ENCODE results near the gene DELE1.
"Not testable (repeated sequence)": the region's sequence is repeated elsewhere in the genome, so short reads cannot be mapped to it uniquely, and the experiment has no call there.

Gene DELE1

DNA sequence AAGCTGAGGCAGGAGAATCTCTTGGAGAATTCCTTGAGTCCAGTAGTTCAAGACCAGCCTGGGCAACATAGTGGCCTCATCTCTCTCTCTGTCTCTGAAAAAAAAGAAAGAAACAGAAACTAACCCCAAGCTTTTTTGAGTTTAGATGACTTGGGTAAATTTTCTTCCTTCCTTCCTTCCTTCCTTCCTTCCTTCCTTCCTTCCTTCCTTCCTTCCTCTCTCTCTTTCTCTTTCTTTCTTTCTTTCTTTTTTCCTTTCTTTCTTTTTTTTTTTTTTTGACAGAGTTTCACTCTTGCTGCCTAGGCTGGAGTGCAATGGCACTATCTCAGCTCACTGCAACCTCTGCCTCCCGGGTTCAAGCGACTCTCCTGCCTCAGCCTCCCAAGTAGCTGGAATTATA is 33.2 kb upstream of the DELE1 start:
- DNase-seq: not testable (repeated sequence)

DNA sequence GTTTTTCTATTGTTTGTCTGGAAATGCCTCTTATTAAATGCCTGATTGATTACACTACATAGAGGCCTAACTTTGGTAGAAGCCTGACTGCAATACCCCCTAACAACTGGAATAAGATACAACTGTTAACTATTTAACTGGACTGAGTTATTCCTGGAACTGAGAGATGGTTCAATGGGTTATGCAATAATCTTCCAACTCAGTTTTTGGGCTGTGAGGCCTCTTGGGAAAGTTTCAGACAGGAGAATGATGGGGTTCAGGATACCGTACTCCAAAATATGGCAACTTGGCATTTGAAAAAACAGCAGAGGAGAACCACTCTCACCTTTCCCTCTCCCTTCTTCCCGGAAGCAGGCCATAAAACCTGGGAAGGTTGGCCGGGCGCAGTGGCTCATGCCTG is 26.2 kb upstream of the DELE1 start:
- no peak for DNase-seq

DNA sequence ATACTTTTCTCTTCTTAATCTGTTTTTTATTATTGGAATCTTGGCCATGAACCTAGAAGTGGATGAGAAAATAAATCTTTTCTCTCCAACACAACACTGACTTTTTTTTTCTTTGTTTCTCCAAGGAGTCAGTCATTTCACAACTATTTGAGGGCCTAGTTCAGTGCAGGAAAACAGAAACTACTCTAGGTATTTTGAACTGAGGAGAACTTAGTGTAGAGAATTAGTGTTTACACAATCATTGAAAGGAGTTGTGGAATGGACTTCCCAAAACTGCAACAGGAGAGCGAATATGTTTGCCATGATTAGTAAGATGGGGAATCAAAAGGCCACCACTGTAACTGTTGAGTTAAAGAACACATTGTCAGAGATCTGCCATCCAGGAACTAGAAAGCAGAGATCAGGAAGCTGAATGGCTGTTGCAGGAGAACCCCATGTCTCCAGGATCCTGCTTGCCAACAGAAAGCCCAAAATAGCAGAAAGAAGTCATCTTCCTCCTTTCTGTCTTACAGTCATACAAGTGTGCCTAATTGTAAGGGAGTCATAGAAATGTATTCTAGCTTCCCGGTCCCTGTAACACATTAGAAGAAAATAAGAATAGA is 25.1 kb upstream of the DELE1 start:
- DNase-seq: no peak

DNA sequence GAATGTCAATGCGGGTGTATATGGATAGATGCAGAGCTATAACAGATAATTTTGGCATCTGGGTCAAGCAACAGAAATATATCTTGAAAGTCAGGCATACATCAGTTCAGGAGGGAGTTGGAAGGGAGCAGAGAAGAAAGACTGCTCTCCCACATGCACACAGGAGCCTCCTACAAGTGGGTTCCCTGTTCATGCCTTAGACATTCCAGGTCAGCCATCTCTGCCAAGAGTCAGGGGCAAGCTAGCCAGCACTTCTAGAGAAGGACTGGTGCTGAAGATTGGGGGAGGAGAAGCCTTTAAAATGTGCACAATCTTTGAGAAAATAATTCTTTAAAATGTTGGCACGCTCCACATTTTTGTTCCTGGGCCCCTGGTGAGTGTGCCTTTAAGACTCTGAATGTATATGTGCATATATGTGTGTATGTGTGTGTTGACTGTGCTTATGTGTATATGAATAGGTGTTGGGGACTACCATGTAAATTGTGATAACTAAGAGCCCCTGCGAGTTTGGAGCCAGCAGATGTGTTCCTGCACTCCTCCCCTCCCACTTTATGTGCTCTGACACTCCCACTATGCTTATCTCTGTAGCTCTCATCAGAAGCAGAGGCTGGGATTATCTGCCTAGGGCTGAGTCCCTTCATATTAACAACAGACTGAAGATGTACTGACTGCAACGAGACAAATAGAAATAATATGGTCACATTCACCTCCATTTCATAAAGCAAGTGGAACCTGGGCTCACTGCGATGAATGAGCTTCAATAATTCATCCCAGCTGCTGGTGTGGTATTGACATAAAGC is 21.5 kb upstream of the DELE1 start:
- no peak for DNase-seq

DNA sequence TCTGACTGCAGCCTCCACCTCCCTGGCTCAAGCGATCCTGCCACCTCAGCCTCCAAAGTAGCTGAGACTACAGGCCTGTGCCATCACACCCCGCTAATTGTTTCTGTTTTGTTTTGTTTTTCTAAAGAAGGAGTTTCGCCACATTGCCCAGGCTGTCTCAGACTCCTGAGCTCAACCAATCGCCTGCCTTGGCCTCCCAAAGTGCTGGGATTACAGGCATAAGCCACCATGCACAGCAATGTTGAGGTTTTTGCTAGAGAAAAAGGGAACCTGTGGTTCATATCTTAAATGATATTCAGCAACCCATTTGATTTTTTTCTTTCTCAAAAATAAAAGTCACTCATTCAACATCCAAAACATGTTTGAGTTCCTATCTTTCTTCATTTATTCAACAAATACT is 20.4 kb upstream of the DELE1 start:
- DNase-seq: no peak

DNA sequence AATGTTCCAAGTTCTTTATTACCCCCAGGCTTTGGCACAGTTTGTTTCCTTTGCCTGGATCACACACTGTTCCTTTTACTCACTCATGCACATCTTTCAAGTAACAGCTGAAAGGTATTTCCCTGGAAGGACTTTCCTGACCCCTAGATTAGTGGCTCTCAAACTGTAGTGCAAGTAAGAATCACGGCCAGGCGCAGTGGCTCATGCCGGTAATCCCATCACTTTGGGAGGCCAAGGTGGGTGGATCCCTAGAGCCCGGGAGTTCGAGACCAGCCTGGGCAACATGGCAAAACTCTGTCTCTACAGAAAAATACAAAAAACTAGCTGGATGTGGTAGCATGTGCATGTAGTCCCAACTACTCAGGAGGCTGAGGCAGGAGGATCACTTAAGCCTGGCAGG is 19.1 kb upstream of the DELE1 start:
- no peak for DNase-seq

DNA sequence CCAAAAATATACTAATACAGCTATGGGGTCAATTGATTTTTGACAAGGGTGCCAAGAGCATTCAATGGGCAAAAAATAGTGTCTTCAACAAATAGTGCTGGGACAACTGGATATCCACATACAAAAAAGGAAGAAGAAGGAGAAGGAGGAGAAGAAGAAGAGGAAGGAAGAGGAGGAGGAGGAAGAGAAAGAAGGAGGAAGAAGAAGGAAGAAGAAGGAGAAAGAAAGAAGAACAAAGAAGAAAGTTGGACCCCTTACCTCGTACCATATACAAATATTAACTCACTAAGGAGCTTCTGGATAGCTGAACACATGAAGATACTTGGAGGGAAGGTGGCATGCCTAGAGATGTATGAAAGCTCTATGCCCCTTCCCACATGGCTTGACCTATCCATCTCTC is 17.2 kb upstream of the DELE1 start:
- DNase-seq: no peak

DNA sequence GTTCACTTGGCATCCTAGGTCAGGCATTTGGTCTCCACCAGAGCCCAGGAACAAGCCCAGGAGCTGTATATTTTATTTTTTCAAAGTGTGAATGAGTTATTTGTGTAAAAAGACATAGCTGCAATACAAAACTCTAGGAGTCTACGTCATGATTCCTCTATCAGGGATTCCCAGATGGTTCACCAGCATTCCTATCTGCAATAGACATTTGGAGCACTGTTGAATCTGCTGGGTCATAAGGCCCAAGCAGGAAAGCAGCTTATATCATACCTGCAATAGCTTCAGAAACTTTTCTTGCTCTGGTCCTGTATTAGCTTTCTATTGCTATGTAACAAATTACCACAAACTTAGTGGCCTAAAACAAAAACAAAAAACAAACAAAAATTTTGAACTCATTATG is 16.7 kb upstream of the DELE1 start:
- no peak for DNase-seq

DNA sequence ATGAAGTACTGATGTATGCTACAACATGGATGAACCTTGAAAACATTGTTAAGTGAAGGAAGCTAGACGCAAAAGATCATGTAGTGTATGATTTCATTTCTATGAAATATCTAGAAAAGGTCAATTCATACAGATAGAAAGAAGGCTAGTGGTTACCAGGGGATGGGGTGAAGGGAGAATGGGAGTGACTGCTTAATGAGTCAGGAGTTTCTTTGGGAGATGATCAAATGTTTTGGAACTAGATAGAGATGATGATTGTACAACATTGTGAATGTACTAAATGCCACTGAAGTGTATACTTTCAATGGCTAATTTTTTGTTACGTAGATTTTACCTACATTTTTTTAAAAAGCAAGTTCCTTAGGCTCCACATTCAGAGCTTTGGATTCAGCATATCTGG is 14.9 kb upstream of the DELE1 start:
- DNase-seq: no peak

DNA sequence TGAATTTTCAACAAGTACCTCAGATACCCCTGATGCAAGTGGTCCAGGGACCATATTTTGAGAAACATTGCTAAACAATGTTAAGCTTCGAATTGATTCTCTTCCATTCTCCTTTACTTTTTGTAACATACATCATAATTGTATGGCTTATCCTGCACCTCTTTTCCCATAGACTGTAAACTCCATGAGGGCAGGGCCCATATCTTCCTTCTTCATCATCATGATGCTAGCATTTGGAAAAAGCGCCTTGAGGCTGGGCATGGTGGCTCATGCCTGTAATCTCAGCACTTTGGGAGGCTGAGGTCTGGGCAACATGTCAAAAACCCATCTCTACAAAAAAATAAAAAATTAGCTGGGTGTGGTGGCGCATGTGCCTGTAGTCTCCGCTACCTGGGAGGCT is 14.5 kb upstream of the DELE1 start:
- DNase-seq: no peak

DNA sequence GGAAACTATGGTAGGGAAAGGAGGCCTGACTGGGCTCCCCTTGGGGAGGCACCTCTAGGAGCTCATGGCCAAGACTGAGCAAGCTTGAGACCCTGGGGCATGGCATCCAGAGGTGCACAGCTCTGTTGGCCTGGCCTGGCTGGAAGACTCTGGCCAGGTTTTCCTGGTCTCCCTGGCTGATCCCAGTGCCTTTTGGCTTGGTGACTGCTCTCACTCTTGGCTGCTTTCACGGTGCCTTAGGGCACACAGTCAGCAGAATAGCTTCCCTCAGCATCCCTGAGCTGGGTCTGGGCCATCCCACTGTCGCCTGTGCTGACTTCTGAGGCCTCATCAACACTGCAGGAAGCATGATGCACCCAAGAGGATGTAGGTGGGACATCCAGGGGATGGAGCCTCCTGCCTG is 13.4 kb upstream of the DELE1 start:
- no peak for DNase-seq

DNA sequence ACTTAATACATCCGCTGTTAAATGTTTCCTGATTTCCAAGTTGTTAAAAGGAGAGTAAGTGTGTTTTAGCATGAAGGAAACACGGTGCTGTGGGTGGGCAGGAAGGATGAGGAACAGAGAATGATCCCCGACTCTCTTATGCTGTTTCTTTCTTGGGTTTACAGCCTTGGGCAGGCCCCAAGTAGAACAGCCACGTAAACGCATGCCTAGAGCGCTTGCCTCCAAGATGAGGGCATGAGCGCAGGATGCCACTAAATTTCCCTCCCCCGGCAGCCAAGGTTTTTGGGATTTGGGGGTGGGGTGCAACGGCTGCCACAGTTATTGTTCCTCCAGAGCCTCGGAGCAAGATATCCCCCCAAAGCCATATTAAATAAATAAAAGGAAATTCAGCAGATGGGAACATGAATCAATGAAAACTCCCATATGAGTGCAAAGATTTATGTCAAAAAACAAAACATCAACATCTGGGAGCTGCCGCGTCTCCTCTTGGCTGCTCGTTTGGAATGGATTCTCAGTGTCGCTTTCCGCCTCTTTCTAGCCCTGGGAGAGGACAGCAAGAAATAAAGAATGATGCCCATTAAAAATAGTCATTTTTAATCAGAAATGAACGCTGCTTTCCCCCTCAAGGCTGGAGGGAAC is 10.0 kb upstream of the DELE1 start:
- DNase-seq: no peak

DNA sequence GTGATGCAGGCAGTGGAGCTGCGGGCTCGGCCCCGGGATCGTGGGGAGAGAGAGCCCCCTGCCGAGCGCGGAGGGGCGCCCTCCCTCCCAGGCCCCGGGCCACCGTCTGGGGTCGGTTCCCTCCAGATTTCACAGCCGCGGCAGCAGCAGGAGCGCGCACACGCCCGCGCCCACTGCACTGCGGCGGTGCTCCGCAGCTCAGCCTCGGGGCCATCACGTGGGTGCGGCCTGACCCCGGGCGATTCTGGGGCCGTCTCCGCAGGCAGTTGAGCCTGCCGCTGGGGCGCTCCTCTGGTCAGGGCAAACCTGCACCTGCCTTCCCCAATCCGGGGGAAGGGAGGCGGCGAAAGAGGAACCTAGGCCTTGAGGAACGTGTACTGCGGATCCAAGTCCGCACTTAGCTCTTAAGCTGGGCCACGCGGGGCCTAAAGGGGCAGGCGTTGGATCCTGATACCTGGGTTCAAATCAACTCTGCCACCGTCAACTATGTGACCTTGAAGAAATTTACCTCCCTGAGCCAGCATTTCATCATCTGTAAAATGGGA is 9.4 kb upstream of the DELE1 start:
- DNase-seq: no peak

DNA sequence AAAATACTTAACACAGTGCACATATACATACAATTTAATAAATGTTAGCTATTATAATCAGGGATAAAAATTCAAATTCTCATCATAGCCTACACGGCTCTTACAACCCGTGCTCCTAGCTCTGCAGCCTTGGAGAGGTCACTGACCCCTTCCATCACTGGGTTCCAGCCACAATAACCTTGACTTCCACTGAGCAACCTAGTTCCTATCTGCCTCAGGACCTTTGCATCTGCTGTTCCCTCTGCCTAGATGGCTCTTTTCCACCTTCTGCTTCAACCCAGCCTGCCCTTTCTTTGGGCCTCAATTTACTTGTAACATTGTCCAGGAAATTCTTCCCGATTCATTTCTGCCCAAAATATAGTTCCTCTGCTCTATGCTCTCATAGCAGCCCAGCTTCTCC is 8.9 kb upstream of the DELE1 start:
- no peak for DNase-seq

DNA sequence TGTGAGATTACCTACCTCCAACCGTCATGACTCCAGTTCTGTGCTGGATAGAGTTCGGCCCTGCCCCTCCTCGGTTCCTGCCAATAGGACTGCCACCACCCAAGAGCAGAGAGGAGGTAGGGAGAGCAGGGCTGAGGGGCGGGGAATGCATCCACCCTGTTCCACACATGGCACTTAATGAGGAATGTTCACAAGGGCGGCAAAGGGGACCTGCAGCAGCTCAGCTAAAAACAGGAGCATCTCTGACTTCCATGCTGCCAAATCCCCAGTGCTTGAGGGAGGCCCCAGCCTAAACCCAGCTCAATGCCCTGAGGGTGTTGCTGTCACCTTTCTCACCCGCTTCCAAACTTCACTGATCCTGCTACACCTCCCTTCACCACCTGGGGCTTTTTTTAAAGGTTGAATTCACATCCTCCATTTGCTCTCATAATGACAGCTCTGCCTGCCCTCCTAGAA is 7.8 kb upstream of the DELE1 start:
- no peak for DNase-seq

DNA sequence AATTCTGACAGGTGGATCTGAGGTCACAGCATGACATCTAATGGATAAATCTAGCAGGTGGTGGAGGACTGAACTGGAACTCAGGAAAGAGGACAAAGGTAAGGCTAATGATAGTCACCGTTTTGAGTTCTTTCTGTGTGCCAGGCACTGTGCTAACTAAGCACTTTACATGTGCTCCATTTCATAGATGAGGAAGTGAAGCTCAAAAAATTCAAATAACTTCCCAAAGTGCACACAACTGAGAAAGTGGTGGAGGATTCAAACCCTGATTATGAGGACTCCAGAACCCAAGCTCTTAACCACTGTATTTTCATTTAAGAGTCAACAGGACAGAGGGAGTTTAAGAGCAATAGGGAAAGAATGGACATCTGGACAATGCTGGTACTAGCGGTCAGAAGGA is 7.1 kb upstream of the DELE1 start:
- DNase-seq: no peak

DNA sequence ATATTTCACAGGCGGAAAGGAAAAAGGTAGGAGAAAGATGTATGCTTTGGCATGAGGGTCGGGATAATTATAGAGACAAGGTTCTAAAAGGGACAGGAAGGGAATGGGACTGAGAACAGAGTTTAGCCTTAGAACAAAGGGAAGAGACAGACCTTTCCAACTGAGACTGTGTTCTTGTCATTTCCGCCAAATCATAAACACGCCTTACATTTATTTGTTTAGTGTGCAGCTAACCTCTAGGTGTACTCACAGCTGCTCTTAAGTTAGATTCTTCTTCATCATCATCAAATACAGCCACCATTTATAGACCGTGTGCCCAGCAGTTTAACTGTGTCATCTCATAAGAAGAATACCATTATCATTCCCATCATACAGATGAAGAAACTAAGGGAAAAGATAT is 5.9 kb upstream of the DELE1 start:
- no peak for DNase-seq

DNA sequence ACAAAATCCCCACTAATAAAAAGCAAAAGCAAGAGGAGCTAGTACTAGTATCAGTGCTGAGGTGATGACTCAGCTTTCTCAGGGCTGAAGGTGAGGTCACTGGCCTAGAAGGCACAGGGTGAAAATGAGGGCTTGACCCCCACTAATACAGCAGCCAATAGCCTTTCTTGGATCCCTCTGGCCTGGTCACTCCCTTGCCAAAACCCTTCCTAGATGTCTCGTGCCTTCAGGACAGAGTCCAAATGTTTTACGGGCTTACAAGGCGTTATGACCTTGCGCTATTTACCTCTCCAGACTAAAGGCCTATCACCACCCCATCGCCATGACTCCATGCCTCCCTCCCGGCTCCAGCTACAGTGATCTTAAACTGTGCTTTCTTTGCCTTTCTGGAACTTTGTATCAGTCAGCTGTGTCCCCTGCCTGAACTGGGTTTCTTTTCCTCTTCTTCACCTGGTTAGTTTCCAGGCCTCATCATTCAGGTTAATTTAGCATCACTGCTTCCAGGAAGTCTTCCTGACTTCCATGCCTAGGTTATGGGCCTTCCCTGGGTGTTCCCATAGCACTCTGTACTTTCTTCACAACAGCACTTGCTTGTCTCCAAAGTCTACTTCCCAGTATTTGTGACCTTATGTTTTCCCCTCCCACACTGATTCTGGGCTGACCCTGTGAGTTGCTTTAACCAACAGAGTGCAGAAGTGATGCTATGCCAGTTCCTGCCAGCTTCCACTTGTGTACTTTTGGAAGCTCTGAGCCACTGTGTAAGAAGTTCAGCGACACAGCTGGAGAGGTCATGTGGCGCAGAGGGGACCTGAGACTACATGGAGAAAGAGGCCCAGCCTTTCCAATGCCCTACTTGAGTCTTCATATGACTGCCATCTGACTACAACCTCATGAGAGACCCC is 4.2 kb upstream of the DELE1 start:
- no peak for DNase-seq

DNA sequence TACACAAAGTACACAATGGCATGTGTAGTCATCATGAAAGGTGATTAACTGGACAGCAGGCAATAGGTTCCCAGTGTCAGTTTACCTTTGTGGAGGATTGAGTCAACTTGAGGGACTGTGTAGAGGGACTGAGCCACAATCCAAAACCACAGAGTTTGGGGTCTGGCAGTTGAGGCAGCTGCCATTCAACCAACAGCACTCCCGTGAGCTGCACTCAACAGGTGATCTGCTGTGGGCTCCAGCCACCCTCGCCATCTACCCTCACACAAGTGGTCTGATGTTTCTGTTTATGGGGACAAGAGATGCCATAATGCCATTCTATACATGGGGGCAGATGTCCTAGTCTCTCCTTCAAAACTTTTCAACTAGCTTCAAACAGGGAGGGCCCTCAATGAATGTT is 2.9 kb upstream of the DELE1 start:
- no peak for DNase-seq

DNA sequence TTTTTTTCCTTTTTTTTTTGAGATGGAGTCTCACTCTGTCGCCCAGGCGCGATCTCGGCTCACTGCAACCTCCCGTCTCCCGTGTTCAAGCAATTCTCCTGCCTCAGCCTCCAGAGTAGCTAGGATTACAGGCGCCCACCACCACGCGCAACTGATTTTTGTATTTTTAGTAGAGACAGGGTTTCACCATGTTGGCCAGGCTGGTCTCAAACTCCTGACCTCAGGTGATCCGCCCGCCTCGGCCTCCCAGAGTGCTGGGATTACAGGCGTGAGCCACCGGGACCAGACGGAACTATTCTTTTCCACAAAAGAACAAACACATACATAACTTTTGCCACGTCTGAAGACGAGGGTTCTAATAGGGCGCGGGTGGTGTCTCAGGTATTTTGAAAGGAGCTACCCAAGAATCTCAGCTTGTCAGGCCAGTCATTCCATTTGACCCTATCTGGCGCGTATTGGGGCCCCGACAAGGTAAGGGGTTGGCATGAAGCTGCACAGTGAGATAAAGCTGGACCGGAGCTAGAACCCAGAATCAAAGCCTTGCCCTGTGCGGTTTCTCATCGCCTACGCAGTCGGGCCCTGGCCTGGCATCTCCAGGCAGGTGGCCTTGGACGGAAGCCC is 734 bp upstream of the DELE1 start:
- not testable (repeated sequence) for DNase-seq

DNA sequence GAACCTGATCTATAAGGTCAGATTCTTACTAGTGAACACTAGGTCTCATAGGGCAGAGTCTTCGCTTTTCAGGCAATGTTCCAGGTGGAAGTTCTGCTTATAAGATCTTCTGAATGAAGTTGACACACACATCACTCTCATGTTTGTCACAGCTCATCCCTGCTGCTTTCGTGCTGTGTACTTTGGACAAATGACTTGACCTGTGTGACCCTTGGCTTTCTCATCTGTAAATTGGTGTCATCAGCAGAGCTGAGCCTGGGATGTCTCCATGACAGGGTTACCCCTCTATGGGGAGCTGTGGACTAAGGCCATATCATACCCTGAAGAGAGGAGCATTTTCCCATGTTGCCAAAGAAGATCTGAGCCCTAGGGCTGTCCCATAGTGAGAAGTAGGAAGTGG is 2.8 kb downstream of the DELE1 start:
- no peak for DNase-seq

DNA sequence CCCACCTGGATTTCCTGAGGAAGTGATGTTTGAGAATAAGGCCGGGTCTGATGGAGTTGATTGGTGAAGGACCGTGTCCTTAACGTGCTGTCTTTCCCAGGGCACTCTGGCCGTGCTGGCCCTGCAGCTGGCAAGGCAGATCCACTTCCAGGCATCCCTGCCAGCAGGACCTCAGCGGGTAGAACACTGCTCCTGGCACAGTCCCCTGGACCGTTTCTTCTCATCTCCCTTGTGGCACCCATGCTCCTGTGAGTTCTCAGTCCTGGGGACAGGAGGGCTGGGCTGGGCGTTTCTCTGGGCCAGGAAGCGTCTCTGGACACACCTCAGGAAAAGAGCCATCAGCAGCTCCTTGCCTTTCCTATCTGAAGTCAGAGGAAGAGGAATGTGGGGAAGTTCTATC is 4.4 kb downstream of the DELE1 start:
- no peak for DNase-seq
